ENCODE data around the gene FGGY.
"Not testable (repeated sequence)": the region's sequence is repeated elsewhere in the genome, so short reads cannot be mapped to it uniquely, and the experiment has no call there.

The FGGY gene

DNA sequence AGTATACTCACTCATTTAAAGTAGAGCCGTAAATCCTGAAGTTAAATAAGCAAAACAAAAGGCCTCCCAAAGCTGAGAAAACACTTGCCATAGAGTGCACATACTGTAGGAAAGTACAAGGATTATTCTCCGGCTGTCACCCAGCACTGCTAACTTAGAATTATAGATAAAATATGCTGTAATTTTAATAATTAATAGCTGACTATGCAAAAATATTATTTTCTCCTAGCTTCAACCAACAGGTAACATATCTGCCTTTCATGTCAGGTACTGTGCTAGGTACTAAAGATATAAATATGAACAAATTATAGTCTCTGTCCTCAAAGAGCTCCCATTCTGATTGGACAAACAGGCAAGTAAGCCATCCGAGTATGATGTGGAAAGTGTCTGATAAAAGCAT lies 233.2 kb downstream of the FGGY start:
- no peak for DNase-seq (ENCODE audit: extremely low read depth in 1 of 2, low read depth in 1 of 2)

GRCh38 chr1:59532102-59532501 lies 235.2 kb downstream of the FGGY start:
- DNase-seq (ENCODE audit: extremely low read depth in 1 of 2, low read depth in 1 of 2) = no peak

DNA sequence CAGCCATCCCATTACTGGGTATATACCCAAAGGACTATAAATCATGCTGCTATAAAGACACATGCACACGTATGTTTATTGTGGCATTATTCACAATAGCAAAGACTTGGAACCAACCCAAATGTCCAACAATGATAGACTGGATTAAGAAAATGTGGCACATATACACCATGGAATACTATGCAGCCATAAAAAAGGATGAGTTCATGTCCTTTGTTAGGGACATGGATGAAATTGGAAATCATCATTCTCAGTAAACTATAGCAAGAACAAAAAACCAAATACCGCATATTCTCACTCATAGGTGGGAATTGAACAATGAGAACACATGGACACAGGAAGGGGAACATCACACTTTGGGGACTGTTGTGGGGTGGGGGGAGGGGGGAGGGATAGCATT lies 241.6 kb downstream of the FGGY start:
- not testable (repeated sequence) for DNase-seq (ENCODE audit: extremely low read depth in 1 of 2, low read depth in 1 of 2)

DNA sequence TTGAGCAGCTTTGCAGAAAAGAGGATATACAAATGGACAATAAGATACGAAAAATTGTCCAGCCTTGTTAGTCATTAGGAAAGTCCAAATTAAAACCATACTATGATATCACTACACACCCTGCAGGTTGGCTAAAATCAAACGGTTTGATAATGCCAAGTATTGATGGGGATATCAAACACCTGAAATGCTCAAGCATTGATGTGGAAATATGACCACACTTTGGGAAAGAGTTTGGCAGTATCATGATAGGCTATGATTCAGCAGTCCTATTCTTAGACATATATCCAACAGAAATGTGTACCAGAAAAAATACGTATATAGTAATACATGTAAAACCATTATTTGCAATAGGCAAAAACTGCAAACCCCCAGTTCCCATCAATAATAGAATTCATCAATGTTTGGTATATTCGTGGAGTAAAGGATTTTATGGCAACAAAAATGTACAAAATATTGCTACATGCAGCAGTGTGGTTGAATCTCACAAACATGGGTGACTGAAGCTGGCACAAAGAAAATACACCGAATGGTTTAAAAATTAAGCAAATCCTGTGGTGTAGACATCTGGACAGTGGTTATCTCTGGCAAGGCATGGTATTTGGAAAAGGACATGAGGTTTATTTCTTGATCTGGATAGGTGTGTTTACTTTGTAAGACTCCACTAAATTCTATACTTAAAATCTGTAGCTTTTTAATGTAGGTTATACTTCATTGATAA lies 243.2 kb downstream of the FGGY start:
- DNase-seq (ENCODE audit: extremely low read depth in 1 of 2, low read depth in 1 of 2) = no peak

- no peak for DNase-seq (ENCODE audit: extremely low read depth in 1 of 2, low read depth in 1 of 2)
Measured at GRCh38 chr1:59541161-59541560, 244.3 kb downstream of the FGGY start.

- no peak for DNase-seq (ENCODE audit: extremely low read depth in 1 of 2, low read depth in 1 of 2)
Measured at GRCh38 chr1:59541891-59542290, 245.0 kb downstream of the FGGY start.

DNA sequence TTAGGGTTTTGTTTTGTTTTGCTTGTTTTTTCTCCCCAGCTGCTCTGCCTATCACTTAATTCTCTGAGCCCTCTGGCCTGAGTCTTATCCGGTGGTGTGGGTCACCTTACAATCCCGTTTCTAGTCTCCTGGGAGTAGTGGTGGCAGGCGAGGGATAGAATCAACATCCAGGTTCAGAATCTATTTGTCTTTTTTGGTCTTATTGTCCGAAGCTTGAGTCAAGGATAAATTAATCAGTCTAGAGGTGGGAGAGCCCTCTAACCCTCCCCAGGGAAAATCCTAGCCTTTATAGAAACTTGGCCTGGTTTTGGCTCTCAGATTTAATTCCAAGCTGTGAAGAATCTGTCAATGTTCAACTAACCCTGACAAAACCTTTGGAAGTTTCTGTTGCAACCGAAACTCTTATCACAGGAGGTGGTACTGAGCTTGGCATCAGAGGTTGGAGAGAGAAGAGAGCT lies 246.3 kb downstream of the FGGY start:
- no peak for DNase-seq (ENCODE audit: extremely low read depth in 1 of 2, low read depth in 1 of 2)

DNA sequence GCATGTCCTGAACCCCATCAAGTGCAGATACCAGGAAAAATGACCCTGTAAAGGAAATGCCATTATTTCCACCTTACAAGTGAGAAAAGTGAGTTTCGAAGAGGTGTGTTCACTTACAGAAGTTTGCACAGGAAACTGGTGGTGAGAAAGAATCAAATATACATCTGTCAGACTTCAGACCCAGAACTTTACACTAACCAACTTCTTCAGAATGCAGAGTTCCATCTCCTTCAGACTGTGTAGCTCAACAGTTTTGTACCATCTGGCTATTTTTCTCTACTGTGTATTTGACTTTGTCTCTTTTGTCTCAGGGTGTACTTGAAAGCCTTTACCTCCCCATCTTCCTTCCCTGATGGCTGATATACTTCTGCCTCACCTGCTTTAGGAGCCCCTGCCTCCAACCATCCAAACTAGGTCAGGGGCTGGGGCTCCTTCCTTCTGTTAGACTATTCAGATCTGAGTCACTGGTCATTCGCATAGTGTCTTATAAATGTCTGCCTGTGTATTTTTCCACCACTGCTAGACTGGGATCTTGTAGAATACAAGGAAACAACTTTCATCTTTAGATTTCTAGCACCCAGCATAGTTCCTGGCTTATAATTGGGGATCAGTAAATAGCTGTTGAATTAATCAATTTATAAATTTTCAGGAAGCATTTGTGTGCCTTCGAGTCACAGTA lies 247.9 kb downstream of the FGGY start:
- DNase-seq (ENCODE audit: extremely low read depth in 1 of 2, low read depth in 1 of 2) = no peak

DNA sequence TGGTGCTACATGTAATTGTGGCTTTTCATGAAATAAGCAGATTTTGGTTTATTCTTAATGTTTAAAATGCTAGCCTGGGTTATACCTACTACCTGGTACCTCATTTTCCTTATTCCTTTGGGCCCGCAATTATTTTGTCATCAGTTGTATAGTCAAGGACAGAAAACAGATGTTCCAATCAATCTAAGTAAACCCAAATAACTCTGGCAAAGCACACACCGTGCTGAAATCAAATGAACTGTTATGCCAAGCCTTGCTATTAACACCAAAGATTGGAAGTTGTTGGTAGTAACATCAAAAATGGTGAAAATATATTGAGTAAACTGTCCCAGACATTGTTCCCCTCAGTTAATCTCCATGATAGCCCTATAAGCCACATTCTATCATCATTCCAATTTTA lies 248.9 kb downstream of the FGGY start:
- no peak for DNase-seq (ENCODE audit: extremely low read depth in 1 of 2, low read depth in 1 of 2)

- no peak for DNase-seq (ENCODE audit: extremely low read depth in 1 of 2, low read depth in 1 of 2)
Measured at GRCh38 chr1:59549066-59549837, 252.4 kb downstream of the FGGY start.

DNA sequence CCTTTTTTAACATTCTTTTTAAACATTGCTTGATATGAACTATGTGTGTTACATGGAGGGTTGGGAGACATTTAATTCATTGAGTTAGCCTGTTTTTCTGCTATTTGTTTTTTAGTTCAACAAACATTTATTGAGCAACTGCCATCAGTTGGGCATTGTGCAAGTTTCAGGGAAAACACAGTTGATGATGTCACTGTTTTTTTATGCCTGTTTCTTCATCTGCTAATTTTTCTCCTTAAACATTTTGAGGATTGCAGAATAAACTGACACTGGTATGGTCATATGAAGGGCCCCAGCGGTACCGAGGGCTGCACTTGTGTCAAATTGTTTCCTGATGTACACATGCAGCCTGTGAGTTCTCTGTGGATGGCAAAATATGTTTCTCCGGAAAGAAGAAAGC lies 253.0 kb downstream of the FGGY start:
- no peak for DNase-seq (ENCODE audit: extremely low read depth in 1 of 2, low read depth in 1 of 2)

- DNase-seq (ENCODE audit: extremely low read depth in 1 of 2, low read depth in 1 of 2) = no peak
Measured at GRCh38 chr1:59552007-59552406, 255.1 kb downstream of the FGGY start.

- no peak for DNase-seq (ENCODE audit: extremely low read depth in 1 of 2, low read depth in 1 of 2)
Measured at GRCh38 chr1:59553371-59553770, 256.5 kb downstream of the FGGY start.

DNA sequence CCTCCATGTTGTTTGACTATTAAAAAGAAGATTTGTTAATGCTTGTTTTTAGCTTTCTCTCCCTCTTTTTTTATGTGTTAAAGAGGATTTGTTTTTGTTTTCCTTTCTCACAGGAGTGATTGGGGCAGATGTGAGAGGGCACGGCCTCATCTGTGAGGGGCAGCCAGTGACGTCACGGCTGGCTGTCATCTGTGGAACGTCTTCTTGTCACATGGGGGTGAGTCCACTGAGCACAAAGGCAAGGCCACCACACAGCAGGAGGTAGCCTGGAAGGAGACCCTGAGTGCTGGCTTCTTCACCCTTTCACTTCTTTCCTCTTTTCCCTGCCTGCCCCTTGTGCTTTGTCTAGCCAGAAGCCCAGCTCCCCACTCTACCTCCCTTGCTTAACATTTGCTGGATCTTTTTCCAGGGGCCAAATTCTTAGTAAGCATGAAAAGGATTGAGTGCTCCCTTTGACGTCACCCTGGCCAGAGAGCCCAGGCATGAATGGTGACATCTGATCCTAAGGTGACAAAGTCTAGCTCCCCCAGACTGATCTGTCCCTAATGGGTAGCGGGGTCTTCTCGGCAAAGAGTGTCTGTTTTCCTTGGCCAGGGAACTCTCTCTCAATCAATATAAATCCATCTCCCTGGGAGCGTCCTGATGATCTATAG lies 257.2 kb downstream of the FGGY start:
- no peak for DNase-seq (ENCODE audit: extremely low read depth in 1 of 2, low read depth in 1 of 2)

DNA sequence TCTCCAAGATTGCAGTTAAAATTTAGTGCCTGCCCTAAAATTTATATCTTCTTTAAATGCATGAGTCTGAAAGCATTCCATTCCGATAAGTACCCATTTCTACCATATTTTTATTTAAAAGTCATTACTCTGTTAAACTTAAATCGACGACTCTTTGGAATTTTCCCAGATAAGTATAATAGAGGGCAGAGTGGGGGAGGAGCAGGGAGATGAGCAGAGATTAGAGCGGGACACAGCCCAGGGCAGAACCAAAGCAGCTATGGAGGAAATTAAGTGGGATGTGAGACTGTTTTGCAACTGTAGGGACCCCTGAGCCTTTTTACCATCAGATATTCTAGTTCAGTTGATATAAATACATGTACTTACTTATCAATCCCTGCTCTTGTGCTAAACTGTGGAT lies 257.9 kb downstream of the FGGY start:
- no peak for DNase-seq (ENCODE audit: extremely low read depth in 1 of 2, low read depth in 1 of 2)

- no peak for DNase-seq (ENCODE audit: extremely low read depth in 1 of 2, low read depth in 1 of 2)
Measured at GRCh38 chr1:59556398-59556797, 259.5 kb downstream of the FGGY start.

- DNase-seq (ENCODE audit: extremely low read depth in 1 of 2, low read depth in 1 of 2) = no peak
Measured at GRCh38 chr1:59556802-59557548, 260.1 kb downstream of the FGGY start.

- DNase-seq (ENCODE audit: extremely low read depth in 1 of 2, low read depth in 1 of 2) = no peak
Measured at GRCh38 chr1:59557549-59557885, 260.6 kb downstream of the FGGY start.

GRCh38 chr1:59558580-59558979 lies 261.7 kb downstream of the FGGY start:
- not testable (repeated sequence) for DNase-seq (ENCODE audit: extremely low read depth in 1 of 2, low read depth in 1 of 2)

DNA sequence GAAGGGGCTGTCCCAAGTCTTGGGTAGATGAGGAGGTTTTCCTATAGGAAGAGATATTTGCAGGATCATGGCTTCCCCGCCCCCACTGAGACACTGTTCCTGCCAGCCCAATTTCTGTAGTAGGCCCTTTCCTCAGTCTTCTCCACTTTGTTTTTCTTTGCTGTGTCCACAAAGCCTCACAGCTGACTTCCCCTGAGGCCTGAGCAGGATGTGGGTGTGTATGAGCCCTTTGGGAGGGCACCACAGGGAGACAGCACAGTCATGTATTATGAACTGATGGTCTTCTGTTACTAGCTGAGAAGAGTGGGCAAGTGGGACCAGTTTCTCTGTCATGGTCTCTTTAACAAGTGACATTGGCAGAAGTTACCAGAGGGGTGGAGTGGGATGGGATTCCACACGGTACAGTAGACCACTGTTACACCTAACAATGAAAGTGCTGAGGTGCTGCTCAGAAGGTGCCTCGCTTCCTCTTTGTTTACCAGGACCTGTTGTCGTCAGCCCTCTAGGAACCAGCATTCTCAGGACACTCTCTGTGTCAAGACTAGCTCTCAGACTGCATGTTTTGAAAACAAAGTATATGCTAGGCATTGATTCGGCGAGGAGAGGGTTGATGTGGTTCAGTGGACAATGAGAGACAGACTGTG lies 264.0 kb downstream of the FGGY start:
- no peak for DNase-seq (ENCODE audit: extremely low read depth in 1 of 2, low read depth in 1 of 2)
